Activated naive CD8-positive, alpha-beta T cell treated with anti-CD3 and anti-CD28 coated beads for 36 hours (primary cell): Measurements from ENCODE around the gene HPGDS. TPM values are rescaled to one million over a fixed set of nuclear protein-coding genes. Genes with fewer than 3 reads are reported as not detected.
"Not testable (repeated sequence)": the region's sequence is repeated elsewhere in the genome, so short reads cannot be mapped to it uniquely, and the experiment has no call there.

Experiments
- DNase-seq: peaks from one replicate; pipeline ENCODE4 v3.0.0; 2021
- H3K27ac Mint-ChIP-seq: one replicate; pipeline ENCODE4 v1.8.0; 2022; ENCODE audit warnings: mild to moderate bottlenecking, moderate library complexity, mixed read lengths
- H3K27me3 Mint-ChIP-seq: one replicate; pipeline ENCODE4 v1.8.0; 2022; ENCODE audit warnings: mild to moderate bottlenecking, mixed read lengths
- H3K36me3 Mint-ChIP-seq: one replicate; pipeline ENCODE4 v1.8.0; 2021; ENCODE audit warnings: mild to moderate bottlenecking, mixed read lengths
- H3K4me1 Mint-ChIP-seq: one replicate; pipeline ENCODE4 v1.8.0; 2021; ENCODE audit warnings: mixed read lengths
- H3K4me3 Mint-ChIP-seq: one replicate; pipeline ENCODE4 v1.8.0; 2022; ENCODE audit warnings: mild to moderate bottlenecking, moderate library complexity, mixed read lengths
- H3K9me3 Mint-ChIP-seq: one replicate; pipeline ENCODE4 v1.8.0; 2022; ENCODE audit warnings: mixed read lengths
- total RNA-seq, 2 experiments: library from RNA; stranded (reverse); gene quantifications; one replicate each; pipeline ENCODE4 v1.2.3, GENCODE V29; 2021

HPGDS gene
- total RNA-seq, 2 experiments from 2014 or later, result not detected

DNA sequence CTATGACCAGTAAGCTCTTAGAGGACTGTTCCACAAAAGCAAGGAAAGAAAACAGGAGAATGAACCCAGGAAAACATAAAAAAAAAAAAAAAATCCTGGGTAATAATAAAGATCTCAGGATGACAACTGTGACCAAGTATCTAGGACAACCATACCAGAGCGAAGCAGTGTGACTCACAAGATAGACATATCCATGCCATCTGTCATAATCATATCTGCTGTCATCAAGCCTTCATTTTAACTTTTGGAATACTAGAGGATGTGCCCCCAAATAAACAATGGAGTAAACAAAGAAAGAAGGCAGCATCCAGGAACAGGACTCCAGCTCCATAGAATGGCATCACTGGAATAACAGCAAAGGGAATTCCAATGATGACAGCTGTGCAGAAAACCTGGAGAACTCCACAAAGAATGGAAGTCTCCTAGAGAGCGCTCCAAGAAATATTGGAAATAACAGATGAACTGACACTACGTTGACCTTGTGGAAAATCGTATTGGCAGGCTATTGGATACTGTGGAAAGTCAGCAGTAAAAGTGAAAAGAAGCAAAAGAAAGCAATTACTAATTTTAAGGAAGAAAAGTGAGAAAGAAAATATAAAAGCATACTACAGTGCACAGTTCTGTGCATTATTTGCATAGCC lies 35.3 kb downstream of the HPGDS start:
- DNase-seq, result no peak
- H3K4me1 Mint-ChIP-seq, result no peaks in the 10 kb centered on the region
- no peak overlapping the region for H3K4me3 Mint-ChIP-seq
- no peak overlapping the region for H3K27ac Mint-ChIP-seq
- H3K36me3 Mint-ChIP-seq, result peaks cover 1% of the 10 kb centered on the region
- peaks cover 3% of the 10 kb centered on the region for H3K9me3 Mint-ChIP-seq
- no peaks in the 10 kb centered on the region for H3K27me3 Mint-ChIP-seq

GRCh38 chr4:94306713-94307112 lies 35.9 kb downstream of the HPGDS start:
- H3K27me3 Mint-ChIP-seq, result no peaks in the 10 kb centered on the region
- no peak overlapping the region for H3K27ac Mint-ChIP-seq
- H3K4me1 Mint-ChIP-seq, result no peaks in the 10 kb centered on the region
- peaks cover 1% of the 10 kb centered on the region for H3K36me3 Mint-ChIP-seq
- no peak overlapping the region for H3K4me3 Mint-ChIP-seq
- no peak for DNase-seq
- H3K9me3 Mint-ChIP-seq, result peaks cover 2% of the 10 kb centered on the region

GRCh38 chr4:94305466-94306225 lies 37.0 kb downstream of the HPGDS start:
- H3K9me3 Mint-ChIP-seq, result peaks cover 2% of the 10 kb centered on the region
- H3K36me3 Mint-ChIP-seq, result peaks cover under 1% of the 10 kb centered on the region

DNA sequence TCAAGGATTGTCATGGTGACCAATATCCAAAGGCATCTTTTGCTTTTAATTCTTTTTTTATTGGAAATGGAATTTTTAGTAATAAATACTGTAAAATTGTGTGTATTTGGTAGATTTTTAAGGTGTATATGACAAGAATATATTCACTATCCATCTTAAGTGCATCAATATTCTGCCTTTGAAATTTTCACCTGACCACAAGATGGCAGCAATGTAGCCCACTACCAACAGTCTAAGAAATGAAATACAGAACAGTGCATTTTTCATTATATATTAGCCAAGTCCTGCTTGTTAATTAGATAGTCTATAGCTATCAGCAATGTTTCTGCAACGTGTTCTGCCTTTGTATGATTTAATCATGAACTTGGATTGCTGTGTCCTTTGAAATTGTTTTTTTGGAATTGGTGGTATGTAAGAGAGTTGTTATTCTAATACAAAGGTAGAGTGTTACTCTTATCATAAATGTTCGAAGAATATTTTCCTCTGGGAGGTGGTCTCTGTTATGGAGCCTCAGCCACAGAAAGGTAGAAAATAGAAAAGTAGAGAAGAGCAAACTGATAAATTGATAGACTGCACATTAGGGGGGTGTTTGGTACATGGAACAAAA lies 38.2 kb downstream of the HPGDS start:
- H3K36me3 Mint-ChIP-seq, result no peaks in the 10 kb centered on the region
- no peaks in the 10 kb centered on the region for H3K4me1 Mint-ChIP-seq
- H3K4me3 Mint-ChIP-seq, result no peak overlapping the region
- DNase-seq, result no peak
- H3K27me3 Mint-ChIP-seq, result no peaks in the 10 kb centered on the region
- H3K9me3 Mint-ChIP-seq, result no peaks in the 10 kb centered on the region
- no peak overlapping the region for H3K27ac Mint-ChIP-seq

More at GRCh38 chr4:94305466-94306225, 37.0 kb downstream of the HPGDS start:
- Mint-ChIP-seq H3K4me1 (no peaks in the 10 kb centered on the region), H3K27me3 (no peaks in the 10 kb centered on the region), H3K27ac (no peak overlapping the region), H3K4me3 (no peak overlapping the region)
- DNase-seq, result no peak

DNA sequence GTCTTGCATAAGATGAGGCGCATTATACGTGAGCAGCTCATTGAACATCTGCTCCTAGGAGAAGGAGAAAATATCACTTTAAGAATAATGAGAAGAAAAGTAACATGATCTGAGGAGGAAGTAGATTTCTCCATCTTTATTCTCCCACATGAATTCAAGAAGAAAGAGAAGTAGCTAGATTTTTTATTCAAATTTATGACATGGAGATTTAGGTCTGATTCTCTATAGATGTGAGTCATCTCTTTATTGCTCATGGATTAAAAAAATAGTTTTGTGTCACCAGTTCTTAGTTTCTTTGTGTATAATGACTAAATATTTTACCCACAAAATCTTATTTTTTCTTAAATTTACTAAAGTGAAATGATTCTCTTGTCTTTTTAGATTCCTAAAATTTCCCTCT lies 40.4 kb downstream of the HPGDS start:
- no peaks in the 10 kb centered on the region for H3K36me3 Mint-ChIP-seq
- no peak for DNase-seq
- H3K9me3 Mint-ChIP-seq, result no peaks in the 10 kb centered on the region
- H3K4me1 Mint-ChIP-seq, result no peaks in the 10 kb centered on the region
- no peak overlapping the region for H3K27ac Mint-ChIP-seq
- H3K27me3 Mint-ChIP-seq, result no peaks in the 10 kb centered on the region
- H3K4me3 Mint-ChIP-seq, result no peak overlapping the region

DNA sequence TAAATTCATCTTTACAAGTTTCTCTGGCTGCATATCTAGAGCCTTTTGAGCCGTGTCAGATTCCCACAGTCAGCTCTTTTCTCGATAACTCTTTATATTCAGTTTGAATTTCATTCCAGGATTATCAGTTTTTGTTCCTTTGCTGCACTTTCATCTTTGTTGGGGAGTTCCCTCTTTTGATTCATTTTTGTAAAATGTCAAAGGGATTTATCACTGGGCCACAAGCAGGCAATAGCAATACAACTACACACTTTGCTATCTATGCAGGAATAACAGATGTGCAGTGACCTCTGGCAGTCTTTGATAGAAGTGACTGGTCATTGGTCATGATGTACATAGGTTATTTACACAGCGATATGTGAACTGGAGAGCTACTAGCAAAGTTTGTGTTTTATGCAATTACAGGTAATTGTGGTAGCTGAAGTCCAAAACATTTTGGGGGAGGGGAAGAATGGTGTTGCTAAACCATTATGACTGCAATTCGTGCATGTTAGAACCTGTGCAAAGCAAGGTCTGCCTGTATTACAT lies 43.8 kb downstream of the HPGDS start:
- Mint-ChIP-seq H3K27me3 (no peaks in the 10 kb centered on the region), H3K4me1 (no peaks in the 10 kb centered on the region), H3K27ac (no peak overlapping the region), H3K9me3 (no peaks in the 10 kb centered on the region), H3K36me3 (no peaks in the 10 kb centered on the region), H3K4me3 (no peak overlapping the region)
- no peak for DNase-seq

DNA sequence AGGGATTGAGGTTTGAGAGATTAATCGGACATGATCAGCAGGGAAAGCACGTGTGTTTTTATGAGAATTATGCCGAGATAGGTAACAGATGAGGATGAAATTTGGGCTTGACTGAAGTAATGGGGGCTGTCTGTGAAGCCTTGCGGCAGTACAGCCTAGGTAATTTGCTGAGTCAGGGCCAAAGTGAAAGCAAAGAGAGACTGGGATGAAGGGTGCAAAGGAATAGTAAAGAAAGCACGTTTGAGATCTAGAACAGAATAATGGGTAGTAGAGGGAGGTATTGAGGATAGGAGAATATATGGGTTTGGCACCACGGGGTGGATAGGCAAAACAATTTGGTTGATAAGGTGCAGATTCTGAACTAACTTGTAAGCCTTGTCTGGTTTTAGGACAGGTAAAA lies 47.2 kb downstream of the HPGDS start:
- H3K27me3 Mint-ChIP-seq, H3K27ac Mint-ChIP-seq, DNase-seq, H3K4me3 Mint-ChIP-seq, H3K4me1 Mint-ChIP-seq, H3K9me3 Mint-ChIP-seq: not testable (repeated sequence)
- H3K36me3 Mint-ChIP-seq, result peaks cover 13% of the 10 kb centered on the region

DNA sequence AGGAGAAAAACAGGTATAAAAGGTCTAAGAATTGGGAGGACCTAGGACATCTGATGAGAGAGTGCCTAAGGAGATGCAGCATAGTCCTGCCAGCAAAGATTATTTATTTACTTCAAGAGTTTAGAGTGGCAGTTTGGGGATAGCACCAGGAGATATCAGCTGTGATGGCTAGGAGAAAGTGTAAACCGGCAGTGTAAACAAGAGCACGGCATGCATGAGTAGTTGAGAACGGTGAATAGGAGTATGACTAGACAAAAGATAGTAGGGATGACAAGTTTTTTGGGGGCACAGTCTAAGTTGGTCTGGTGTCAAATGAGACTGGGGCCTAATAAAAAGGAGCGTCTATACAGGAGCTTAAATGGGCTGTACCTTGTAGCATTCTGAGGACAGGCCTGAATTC lies 48.7 kb downstream of the HPGDS start:
- H3K36me3 Mint-ChIP-seq, result peaks cover 17% of the 10 kb centered on the region
- not testable (repeated sequence) for H3K4me3 Mint-ChIP-seq, H3K27me3 Mint-ChIP-seq, H3K9me3 Mint-ChIP-seq, DNase-seq, H3K27ac Mint-ChIP-seq, H3K4me1 Mint-ChIP-seq

DNA sequence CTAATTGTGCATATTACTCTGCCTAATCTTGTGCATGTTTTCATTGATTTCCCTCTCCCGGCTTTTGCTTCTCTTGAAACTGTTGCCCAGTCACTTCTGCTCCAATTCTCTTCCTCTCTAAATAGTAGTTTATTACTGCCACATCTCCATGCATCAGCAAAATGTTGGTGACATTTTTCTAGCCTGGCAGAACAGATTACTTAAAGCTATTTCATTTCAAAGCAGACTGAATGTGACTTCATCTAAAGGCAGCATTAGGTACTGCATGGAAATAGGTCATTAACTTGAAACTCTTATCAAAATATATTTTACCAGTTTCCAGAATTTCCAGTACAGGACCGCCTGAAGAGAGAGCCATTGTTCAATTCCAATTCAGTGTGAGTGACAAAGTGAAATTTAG lies 52.4 kb downstream of the HPGDS start:
- no peaks in the 10 kb centered on the region for H3K9me3 Mint-ChIP-seq
- H3K27me3 Mint-ChIP-seq, result no peaks in the 10 kb centered on the region
- no peak overlapping the region for H3K27ac Mint-ChIP-seq
- H3K36me3 Mint-ChIP-seq, result peaks cover 27% of the 10 kb centered on the region
- DNase-seq, result no peak
- no peak overlapping the region for H3K4me3 Mint-ChIP-seq
- H3K4me1 Mint-ChIP-seq, result peaks cover 2% of the 10 kb centered on the region

GRCh38 chr4:94285666-94286065 lies 57.0 kb downstream of the HPGDS start:
- Mint-ChIP-seq H3K27me3 (no peaks in the 10 kb centered on the region), H3K9me3 (no peaks in the 10 kb centered on the region), H3K4me3 (no peak overlapping the region), H3K36me3 (peaks cover 32% of the 10 kb centered on the region), H3K27ac (no peak overlapping the region), H3K4me1 (peaks cover 2% of the 10 kb centered on the region)
- DNase-seq, result no peak

GRCh38 chr4:94284889-94285288 lies 57.7 kb downstream of the HPGDS start:
- no peak overlapping the region for H3K4me3 Mint-ChIP-seq
- H3K4me1 Mint-ChIP-seq, result peaks cover 2% of the 10 kb centered on the region
- no peak for DNase-seq
- H3K27me3 Mint-ChIP-seq, result no peaks in the 10 kb centered on the region
- H3K27ac Mint-ChIP-seq, result no peak overlapping the region
- H3K9me3 Mint-ChIP-seq, result no peaks in the 10 kb centered on the region
- peaks cover 31% of the 10 kb centered on the region for H3K36me3 Mint-ChIP-seq

DNA sequence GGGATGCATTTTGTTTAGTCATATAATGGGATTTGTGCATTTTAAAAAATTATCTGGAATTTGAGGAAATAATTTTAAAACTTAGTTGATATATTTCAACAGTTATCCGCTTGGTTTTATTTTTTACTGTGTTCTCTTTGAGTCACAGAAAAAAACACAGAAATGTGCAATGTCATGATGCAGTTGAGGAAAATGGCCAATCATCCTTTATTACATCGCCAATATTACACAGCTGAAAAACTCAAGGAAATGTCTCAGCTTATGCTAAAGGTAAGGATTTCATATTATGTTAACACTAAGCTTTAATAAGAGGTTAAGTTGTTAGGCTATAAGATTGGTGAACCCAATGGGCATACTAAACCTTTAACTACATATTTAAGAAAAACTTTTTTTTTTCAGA lies 63.9 kb downstream of the HPGDS start:
- DNase-seq, result no peak
- Mint-ChIP-seq H3K4me1 (no peaks in the 10 kb centered on the region), H3K27me3 (no peaks in the 10 kb centered on the region), H3K36me3 (peaks cover 35% of the 10 kb centered on the region), H3K27ac (no peak overlapping the region), H3K9me3 (no peaks in the 10 kb centered on the region), H3K4me3 (no peak overlapping the region)

GRCh38 chr4:94277534-94277933 lies 65.1 kb downstream of the HPGDS start:
- no peak for DNase-seq
- Mint-ChIP-seq H3K9me3 (no peaks in the 10 kb centered on the region), H3K27me3 (no peaks in the 10 kb centered on the region), H3K4me3 (no peak overlapping the region), H3K36me3 (peaks cover 25% of the 10 kb centered on the region), H3K27ac (no peak overlapping the region), H3K4me1 (no peaks in the 10 kb centered on the region)

DNA sequence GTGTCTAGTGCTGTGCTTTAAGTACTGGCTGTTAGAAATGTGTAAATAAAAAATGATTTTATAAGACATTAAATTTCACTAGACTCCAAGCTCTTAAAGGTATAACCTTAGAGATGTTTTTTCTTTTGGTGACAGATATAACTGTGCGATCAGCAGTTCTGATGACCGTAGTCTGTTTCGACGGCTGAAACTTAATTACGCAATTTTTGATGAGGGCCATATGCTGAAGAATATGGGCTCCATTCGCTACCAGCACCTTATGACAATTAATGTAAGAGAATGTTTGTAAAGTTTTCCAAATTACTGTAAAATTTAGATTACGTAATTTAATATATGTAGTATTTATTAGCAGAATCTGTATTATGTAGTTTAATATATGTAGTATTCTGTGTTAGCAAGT lies 66.4 kb downstream of the HPGDS start:
- H3K4me3 Mint-ChIP-seq, result no peak overlapping the region

DNA sequence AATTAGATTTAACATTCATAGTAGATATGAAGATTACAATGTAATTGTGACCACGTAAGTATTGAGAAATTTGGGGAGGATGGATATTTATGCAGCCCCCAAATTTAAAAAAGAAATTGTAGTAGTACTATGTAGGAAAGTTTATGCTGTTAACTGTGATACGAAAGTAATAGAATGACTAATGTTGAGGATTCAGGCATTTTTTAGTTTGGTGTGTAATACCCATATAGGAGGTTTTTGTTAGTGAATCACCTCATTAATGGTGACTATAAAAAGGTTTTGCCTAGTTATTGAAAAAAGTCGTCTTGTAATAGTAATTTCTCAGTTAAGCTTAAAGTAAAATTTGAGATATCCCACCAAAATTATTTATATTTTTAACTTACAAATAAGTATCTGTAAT lies 67.7 kb downstream of the HPGDS start:
- H3K27ac Mint-ChIP-seq, result no peak overlapping the region
- no peaks in the 10 kb centered on the region for H3K27me3 Mint-ChIP-seq
- H3K4me3 Mint-ChIP-seq, result no peak overlapping the region
- no peaks in the 10 kb centered on the region for H3K9me3 Mint-ChIP-seq
- H3K4me1 Mint-ChIP-seq, result peaks cover 4% of the 10 kb centered on the region
- H3K36me3 Mint-ChIP-seq, result peaks cover 23% of the 10 kb centered on the region
- no peak for DNase-seq

More for the DNA sequence above, 66.4 kb downstream of the HPGDS start:
- H3K27ac Mint-ChIP-seq, result no peak overlapping the region
- no peaks in the 10 kb centered on the region for H3K9me3 Mint-ChIP-seq
- peaks cover 27% of the 10 kb centered on the region for H3K36me3 Mint-ChIP-seq
- no peak for DNase-seq
- no peaks in the 10 kb centered on the region for H3K27me3 Mint-ChIP-seq
- peaks cover 1% of the 10 kb centered on the region for H3K4me1 Mint-ChIP-seq
